GM12873 (cell line): ENCODE data around the gene GREB1L.

Experiments used
- TF ChIP-seq, protein P1 (sequence below): IDR thresholded peaks from 2 replicates; pipeline ENCODE4 v1.5.1; 2012; ENCODE audit warnings: low read depth, mild to moderate bottlenecking, moderate library complexity, low read length, control low read depth; ENCODE audit not compliant: insufficient read depth; ENCODE audit errors: missing control alignments

The GREB1L gene

DNA sequence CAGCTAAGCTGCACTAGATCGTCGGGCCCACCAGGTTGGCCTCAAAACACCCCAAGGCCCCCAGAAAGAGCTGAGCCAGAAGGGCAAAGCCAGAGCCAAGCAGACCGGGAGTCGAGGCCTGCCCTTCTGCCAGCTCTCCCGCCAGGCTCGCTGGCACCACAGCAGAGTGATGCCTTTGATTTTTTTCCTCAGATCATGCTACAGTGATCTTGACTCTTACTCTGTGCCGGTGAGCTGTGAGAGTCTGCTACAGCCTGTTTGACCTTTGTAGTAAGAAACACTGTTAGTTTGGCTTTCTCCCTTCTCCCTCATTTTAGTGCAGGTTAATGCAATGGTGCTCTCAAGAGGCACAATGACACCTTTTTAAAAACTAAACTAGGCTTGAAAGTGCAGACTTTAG is 260.6 kb downstream of the GREB1L start:
- TF ChIP-seq, protein P1, sequence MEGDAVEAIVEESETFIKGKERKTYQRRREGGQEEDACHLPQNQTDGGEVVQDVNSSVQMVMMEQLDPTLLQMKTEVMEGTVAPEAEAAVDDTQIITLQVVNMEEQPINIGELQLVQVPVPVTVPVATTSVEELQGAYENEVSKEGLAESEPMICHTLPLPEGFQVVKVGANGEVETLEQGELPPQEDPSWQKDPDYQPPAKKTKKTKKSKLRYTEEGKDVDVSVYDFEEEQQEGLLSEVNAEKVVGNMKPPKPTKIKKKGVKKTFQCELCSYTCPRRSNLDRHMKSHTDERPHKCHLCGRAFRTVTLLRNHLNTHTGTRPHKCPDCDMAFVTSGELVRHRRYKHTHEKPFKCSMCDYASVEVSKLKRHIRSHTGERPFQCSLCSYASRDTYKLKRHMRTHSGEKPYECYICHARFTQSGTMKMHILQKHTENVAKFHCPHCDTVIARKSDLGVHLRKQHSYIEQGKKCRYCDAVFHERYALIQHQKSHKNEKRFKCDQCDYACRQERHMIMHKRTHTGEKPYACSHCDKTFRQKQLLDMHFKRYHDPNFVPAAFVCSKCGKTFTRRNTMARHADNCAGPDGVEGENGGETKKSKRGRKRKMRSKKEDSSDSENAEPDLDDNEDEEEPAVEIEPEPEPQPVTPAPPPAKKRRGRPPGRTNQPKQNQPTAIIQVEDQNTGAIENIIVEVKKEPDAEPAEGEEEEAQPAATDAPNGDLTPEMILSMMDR = no peak

DNA sequence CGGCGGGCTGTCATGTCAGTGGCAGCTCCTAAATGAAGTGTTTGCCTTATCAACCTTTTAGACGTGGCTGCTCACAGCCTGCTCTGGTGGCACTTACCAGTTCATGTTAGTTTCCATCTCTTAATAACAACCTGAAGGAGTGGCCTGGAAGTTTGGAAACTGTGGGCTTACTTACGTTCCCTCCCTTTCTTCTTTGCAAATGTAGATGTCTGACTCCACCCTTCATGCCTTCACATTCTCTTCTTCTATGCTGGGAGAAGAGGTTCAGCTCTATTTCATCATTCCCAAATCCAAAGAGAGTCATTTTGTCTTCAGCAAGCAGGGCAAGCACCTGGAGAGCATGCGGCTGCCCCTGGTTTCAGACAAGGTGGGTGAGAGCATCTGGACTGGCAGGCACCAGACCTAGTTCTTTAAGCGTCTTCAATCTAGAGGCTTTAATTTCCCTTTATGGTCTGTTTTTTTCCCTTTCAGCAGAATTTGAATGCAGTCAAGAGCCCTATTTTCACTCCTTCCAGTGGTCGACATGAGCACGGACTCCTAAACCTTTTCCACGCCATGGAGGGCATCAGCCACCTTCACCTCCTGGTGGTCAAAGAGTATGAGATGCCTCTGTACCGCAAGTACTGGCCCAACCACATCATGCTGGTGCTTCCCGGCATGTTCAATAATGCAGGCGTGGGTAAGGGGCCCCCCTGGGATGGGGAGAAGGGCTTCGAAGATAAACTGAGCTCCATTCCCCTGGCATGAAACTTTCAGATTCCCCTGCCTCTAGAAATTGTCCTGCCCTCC is 266.1 kb downstream of the GREB1L start:
- TF ChIP-seq, protein P1 = no peak

DNA sequence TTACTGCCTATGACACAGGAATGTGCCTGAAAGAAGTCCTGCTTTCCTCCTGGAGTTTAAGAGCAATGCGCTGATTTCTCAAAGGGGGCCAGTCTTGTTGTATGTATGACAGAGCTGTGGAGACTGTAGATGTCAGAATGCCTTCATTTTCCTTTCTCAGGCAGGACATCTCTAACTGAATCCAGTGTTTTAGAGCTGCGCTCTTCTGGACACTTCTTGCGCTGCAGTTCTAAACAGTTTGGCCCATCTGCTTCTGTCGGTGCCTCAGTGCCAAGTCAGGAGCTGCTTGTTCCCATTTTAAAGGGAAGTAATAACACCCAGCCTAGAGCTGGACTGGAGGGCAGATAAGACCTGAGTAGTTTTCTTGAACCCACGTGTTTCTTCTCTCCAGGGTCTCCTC is 267.0 kb downstream of the GREB1L start:
- TF ChIP-seq, protein P1 = no peak

DNA sequence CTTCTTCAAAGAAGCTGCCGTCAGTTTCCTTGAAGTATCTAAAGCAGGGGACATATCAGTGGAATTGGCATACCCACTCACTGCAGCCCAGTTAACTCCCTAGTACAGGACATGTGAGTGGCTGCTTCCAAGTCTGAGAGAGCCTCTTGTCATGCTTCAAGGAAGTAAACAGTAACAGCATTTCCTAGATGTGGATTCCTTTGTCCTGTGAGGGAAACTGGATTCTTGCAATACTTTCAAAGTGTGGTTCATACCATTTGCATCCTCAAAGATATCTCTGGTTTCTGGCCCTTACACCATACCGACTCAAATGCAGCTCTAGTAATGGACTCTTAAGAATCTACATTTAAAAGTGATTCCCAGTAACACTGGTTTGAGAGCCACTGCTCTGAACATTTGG is 271.3 kb downstream of the GREB1L start:
- TF ChIP-seq, protein P1 = no peak

DNA sequence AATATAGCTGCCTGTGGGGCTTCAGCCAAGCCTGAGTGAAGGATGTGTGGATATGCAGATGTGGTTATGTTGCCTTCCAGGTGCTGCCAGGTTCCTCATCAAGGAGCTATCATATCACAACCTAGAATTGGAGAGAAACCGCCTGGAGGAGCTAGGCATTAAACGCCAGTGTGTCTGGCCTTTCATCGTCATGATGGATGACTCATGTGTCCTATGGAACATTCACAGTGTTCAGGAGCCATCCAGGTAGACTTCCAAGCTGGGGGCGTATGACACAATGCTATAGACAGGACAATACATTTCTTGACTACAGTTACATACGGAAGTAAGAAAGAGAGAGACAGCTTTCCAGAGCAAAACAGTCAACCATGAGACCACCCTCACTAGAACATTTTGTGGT is 271.7 kb downstream of the GREB1L start:
- TF ChIP-seq, protein P1 = no peak

DNA sequence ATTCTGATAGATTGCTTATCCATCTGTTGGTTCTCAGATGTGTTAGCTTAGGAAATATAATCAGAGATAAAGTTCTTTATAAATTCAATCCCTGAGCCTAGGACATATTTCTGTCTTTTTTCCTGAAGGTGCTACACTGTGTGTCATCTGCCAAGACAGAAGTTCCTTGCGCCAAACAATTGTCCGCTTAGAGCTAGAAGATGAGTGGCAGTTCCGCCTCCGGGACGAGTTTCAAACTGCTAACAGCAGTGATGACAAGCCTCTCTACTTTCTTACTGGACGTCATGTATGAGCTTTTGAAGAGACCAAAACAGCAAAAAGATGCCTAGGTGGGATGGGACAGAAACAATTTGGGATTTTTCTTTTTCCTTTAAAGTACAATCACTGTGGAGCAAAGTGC is 280.5 kb downstream of the GREB1L start:
- TF ChIP-seq, protein P1 = no peak

DNA sequence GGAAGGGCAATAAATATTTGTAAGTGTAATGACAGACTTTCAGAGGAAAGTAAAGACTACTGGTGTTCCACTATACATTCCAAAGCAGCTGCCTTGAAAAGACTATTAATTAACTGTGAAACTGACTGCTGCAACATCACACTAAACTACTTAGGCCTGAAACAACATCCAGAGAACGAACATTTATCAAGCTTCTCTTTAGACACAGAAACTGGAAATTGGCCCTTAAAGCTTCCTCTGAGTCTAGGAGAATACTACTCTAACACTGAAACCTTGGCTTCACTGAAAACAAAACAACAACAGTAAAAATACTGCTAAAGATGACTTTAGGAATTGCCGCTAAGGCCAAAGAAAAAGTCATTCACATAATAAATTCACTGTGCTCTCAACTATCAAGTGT is 283.9 kb downstream of the GREB1L start:
- TF ChIP-seq, protein P1 = no peak
